CD4-positive, CD25-positive, alpha-beta regulatory T cell (primary cell): ENCODE results near the gene UTP25. TPM values are rescaled to one million over a fixed set of nuclear protein-coding genes. Genes with fewer than 3 reads are reported as not detected.
A peak's percentile ranks its signal among the peaks of the same experiment; 100 is the strongest.

Experiments
- ATAC-seq, 2 donors: fragments of 150-1000 bp; cut with Tn5 transposase; one replicate each; pipeline ENCODE4 v1.10.0; 2021; ENCODE audit warnings: low read depth in 2 of 2, moderate number of reproducible peaks in 2 of 2, moderate library complexity in 1 of 2
- DNase-seq, 3 donors: peaks; one replicate each; pipeline versions ENCODE4 v3.0.0 to v3.0.0-alpha.2; 2012 to 2022; ENCODE audit warnings: mixed read lengths in 1 of 3
- H3K27ac ChIP-seq: one replicate; pipeline ENCODE4 v1.7.0; 2013; ENCODE audit warnings: mild to moderate bottlenecking, low read length; ENCODE audit not compliant: insufficient read depth, poor library complexity, severe bottlenecking
- H3K27me3 ChIP-seq: one replicate; pipeline ENCODE4 v1.7.0; 2013; ENCODE audit warnings: low read length; ENCODE audit not compliant: control insufficient read depth, insufficient read depth
- H3K36me3 ChIP-seq: one replicate; pipeline ENCODE4 v1.7.0; 2013; ENCODE audit warnings: mild to moderate bottlenecking, low read length, moderate library complexity; ENCODE audit not compliant: control insufficient read depth, insufficient read depth
- H3K4me1 ChIP-seq: 2 replicates; pipeline ENCODE4 v1.7.0; 2013; ENCODE audit warnings: mild to moderate bottlenecking, low read length; ENCODE audit not compliant: insufficient read depth, control insufficient read depth, poor library complexity, severe bottlenecking
- H3K4me3 ChIP-seq: one replicate; pipeline ENCODE4 v1.7.0; 2013; ENCODE audit warnings: low read depth, mild to moderate bottlenecking, low read length, moderate library complexity
- H3K9me3 ChIP-seq, 2 experiments: 1 replicate in 1 of 2; 2 replicates in 1 of 2; pipeline ENCODE4 v1.7.0; 2013; ENCODE audit warnings: low read length in 2 of 2, mild to moderate bottlenecking in 1 of 2, moderate library complexity in 1 of 2; ENCODE audit not compliant: control insufficient read depth in 2 of 2
- H3K27ac Mint-ChIP-seq, 3 donors: one replicate each; pipeline ENCODE4 v1.8.0; 2020 to 2022; ENCODE audit warnings: mild to moderate bottlenecking in 3 of 3, mixed read lengths in 3 of 3, moderate library complexity in 2 of 3
- H3K27me3 Mint-ChIP-seq: one replicate; pipeline ENCODE4 v1.8.0; 2022; ENCODE audit warnings: mild to moderate bottlenecking, mixed read lengths
- H3K36me3 Mint-ChIP-seq: one replicate; pipeline ENCODE4 v1.8.0; 2020; ENCODE audit warnings: mixed read lengths
- H3K4me1 Mint-ChIP-seq, 4 donors: one replicate each; pipeline ENCODE4 v1.8.0; 2020 to 2022; ENCODE audit warnings: mixed read lengths in 4 of 4, mild to moderate bottlenecking in 1 of 4
- H3K4me3 Mint-ChIP-seq, 4 donors: one replicate each; pipeline ENCODE4 v1.8.0; 2020 to 2022; ENCODE audit warnings: mild to moderate bottlenecking in 4 of 4, mixed read lengths in 4 of 4, moderate library complexity in 3 of 4
- H3K9me3 Mint-ChIP-seq, 7 donors: one replicate each; pipeline ENCODE4 v1.8.0; 2020 to 2022; ENCODE audit warnings: mixed read lengths in 7 of 7, mild to moderate bottlenecking in 3 of 7, moderate library complexity in 2 of 7
- polyA plus RNA-seq, 4 donors: library from polyadenylated mRNA; unstranded; fragments of 300-500 nt; fragmentation: Illumina TruSeq; gene quantifications; one replicate each; pipeline ENCODE4 v1.2.3, GENCODE V29; 2021
- total RNA-seq: library from RNA; stranded (reverse); gene quantifications from one replicate; pipeline ENCODE4 v1.2.3, GENCODE V29; 2022

The UTP25 gene
- total and polyA plus RNA-seq, 5 donors from 2014 or later = 2.4 to 7.4 (median 3.2) TPM

DNA sequence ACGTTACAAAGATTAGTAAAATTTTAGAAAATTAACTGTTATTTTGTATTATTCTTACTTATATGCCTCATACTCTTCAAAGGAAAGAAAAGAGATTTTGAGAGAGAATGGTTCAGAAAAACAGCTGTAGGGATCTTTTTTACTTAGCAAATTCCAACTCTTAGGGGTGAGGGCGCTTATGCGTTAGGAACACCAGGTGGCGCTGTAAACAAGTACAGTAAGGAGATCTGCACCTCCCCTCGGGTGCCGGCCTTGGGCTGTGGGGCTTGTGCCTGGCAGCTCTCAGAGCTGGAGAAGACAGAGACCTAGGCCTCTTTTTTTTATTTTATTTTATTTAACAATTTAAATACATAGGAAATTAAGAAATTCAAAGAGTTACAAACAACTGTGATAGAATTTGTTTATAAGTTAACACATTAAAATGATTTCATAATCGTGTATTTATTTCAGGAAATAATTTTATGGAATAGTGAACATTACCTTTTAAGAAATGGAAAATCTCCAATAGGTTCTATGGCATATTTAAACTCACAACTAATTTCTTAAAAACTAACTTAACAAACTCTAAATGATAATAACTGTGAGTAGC is 32.6 kb downstream of the UTP25 start:
- peaks cover 13% of the 10 kb centered on the region for H3K27me3 Mint-ChIP-seq
- Histone ChIP-seq H3K9me3 (no peaks in the 10 kb centered on the region), H3K27me3 (peaks cover under 1% of the 10 kb centered on the region), H3K36me3 (no peaks in the 10 kb centered on the region), H3K27ac (no peak overlapping the region), H3K4me1 (no peaks in the 10 kb centered on the region), H3K4me3 (no peak overlapping the region)
- DNase-seq (peak; percentile 36 to 83 (median 59)), ATAC-seq (peak; percentile 70 to 79)
- peaks cover 8% of the 10 kb centered on the region for H3K36me3 Mint-ChIP-seq
- peaks cover 0 to 1% (median 0%) of the 10 kb centered on the region in 7 donors for H3K9me3 Mint-ChIP-seq
- no peak overlapping the region for H3K4me3 Mint-ChIP-seq
- no peaks in the 10 kb centered on the region for H3K4me1 Mint-ChIP-seq
- no peak overlapping the region for H3K27ac Mint-ChIP-seq

- ATAC-seq (no peak), DNase-seq (no peak)
- no peak overlapping the region for H3K27ac Mint-ChIP-seq
- peaks cover 2% of the 10 kb centered on the region for H3K27me3 ChIP-seq
- H3K36me3 Mint-ChIP-seq = peaks cover 5% of the 10 kb centered on the region
- H3K9me3 ChIP-seq = no peaks in the 10 kb centered on the region
- H3K4me1 Mint-ChIP-seq = no peaks in the 10 kb centered on the region
- no peaks in the 10 kb centered on the region for H3K4me1 ChIP-seq
- peaks cover 13% of the 10 kb centered on the region for H3K27me3 Mint-ChIP-seq
- no peak overlapping the region for H3K4me3 ChIP-seq
- peaks cover 0 to 1% (median 0%) of the 10 kb centered on the region in 7 donors for H3K9me3 Mint-ChIP-seq
- H3K36me3 ChIP-seq = no peaks in the 10 kb centered on the region
- no peak overlapping the region for H3K27ac ChIP-seq
- H3K4me3 Mint-ChIP-seq = no peak overlapping the region
Measured at GRCh38 chr1:209861242-209861641, 33.5 kb downstream of the UTP25 start.

DNA sequence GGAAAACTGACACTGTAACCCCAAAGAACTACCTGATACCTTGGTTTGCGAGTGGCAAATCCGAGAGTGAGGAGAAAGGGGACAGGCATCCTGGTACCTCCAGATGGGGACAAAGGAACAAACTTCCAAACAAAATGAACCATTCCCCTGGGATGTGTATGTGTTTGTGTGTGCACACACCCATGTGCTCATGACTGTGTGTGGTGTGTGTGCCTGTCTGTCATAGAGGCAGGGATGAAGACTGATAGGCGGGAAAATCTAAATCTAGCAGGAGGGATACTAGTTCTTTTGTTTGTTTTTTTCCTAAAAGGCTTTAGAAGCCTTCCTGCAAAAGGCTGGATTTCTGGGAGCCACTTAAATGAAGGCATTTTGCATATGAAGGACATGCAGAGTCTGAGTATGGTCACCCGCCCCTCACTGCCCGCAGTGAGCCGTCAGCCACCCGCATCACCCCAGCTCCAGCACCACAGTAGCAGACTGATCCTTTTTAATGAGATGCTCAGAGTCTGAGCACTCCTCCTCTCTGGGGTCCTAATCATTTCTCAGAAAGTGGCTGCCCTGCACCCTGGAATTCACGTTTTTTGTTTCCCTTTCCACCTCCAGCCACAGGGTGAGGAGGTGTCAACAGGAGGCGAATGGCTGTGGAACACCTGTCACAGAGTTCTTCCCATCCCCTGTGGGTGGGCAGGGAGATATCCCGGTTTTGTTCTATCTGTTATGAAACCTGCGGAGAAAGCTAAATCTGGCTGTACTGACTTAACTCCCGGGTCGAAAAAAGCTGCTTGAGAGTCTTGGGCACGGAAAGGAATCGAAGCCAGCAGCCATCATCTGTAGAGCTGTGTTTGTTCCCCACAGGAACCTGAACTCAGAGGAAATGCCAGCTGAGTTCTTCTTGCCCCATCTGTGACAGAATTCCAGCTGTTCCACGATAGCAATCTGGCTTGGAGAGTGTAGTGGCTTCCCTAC is 34.9 kb downstream of the UTP25 start:
- Mint-ChIP-seq H3K9me3 (peaks cover 0 to 6% (median 2%) of the 10 kb centered on the region in 7 donors), H3K4me1 (no peaks in the 10 kb centered on the region), H3K4me3 (no peak overlapping the region), H3K27me3 (peaks cover 13% of the 10 kb centered on the region), H3K27ac (no peak overlapping the region), H3K36me3 (no peaks in the 10 kb centered on the region)
- Histone ChIP-seq H3K9me3 (no peaks in the 10 kb centered on the region), H3K4me1 (no peaks in the 10 kb centered on the region), H3K36me3 (no peaks in the 10 kb centered on the region), H3K27me3 (peaks cover 2% of the 10 kb centered on the region), H3K4me3 (no peak overlapping the region), H3K27ac (no peak overlapping the region)
- ATAC-seq (no peak), DNase-seq (no peak)

GRCh38 chr1:209863766-209864485 is 36.2 kb downstream of the UTP25 start:
- ATAC-seq (no peak), DNase-seq (no peak)
- no peaks in the 10 kb centered on the region for H3K36me3 ChIP-seq
- no peaks in the 10 kb centered on the region for H3K4me1 Mint-ChIP-seq
- H3K4me1 ChIP-seq = no peaks in the 10 kb centered on the region
- H3K4me3 Mint-ChIP-seq = no peak overlapping the region
- H3K9me3 Mint-ChIP-seq = peaks cover 0 to 7% (median 3%) of the 10 kb centered on the region in 7 donors
- H3K27me3 ChIP-seq = peaks cover 2% of the 10 kb centered on the region
- no peaks in the 10 kb centered on the region for H3K9me3 ChIP-seq
- no peak overlapping the region for H3K27ac Mint-ChIP-seq
- H3K27ac ChIP-seq = no peak overlapping the region
- H3K36me3 Mint-ChIP-seq = no peaks in the 10 kb centered on the region
- H3K27me3 Mint-ChIP-seq = peaks cover 15% of the 10 kb centered on the region
- H3K4me3 ChIP-seq = no peak overlapping the region

- Histone ChIP-seq H3K27me3 (peaks cover 3% of the 10 kb centered on the region), H3K36me3 (no peaks in the 10 kb centered on the region), H3K4me1 (no peaks in the 10 kb centered on the region), H3K4me3 (no peak overlapping the region), H3K9me3 (no peaks in the 10 kb centered on the region), H3K27ac (no peak overlapping the region)
- Mint-ChIP-seq H3K27me3 (peaks cover 29% of the 10 kb centered on the region), H3K4me1 (no peaks in the 10 kb centered on the region), H3K27ac (no peak overlapping the region), H3K4me3 (no peak overlapping the region), H3K36me3 (no peaks in the 10 kb centered on the region), H3K9me3 (peaks cover 0 to 7% (median 3%) of the 10 kb centered on the region in 7 donors)
- DNase-seq = no peak
- ATAC-seq = no peak
Measured at GRCh38 chr1:209866201-209866600, 38.4 kb downstream of the UTP25 start.

GRCh38 chr1:209869291-209870149 is 41.7 kb downstream of the UTP25 start:
- Mint-ChIP-seq H3K9me3 (peaks cover 0 to 6% (median 3%) of the 10 kb centered on the region in 7 donors), H3K36me3 (no peaks in the 10 kb centered on the region), H3K4me3 (no peak overlapping the region), H3K27me3 (peaks cover 24% of the 10 kb centered on the region), H3K27ac (no peak overlapping the region), H3K4me1 (no peaks in the 10 kb centered on the region)
- DNase-seq = no peak
- no peak for ATAC-seq
- Histone ChIP-seq H3K36me3 (no peaks in the 10 kb centered on the region), H3K27me3 (peaks cover 8% of the 10 kb centered on the region), H3K4me3 (no peak overlapping the region), H3K27ac (no peak overlapping the region), H3K4me1 (no peaks in the 10 kb centered on the region), H3K9me3 (no peaks in the 10 kb centered on the region)
